ENCODE results near the gene CDKL5.

DNA sequence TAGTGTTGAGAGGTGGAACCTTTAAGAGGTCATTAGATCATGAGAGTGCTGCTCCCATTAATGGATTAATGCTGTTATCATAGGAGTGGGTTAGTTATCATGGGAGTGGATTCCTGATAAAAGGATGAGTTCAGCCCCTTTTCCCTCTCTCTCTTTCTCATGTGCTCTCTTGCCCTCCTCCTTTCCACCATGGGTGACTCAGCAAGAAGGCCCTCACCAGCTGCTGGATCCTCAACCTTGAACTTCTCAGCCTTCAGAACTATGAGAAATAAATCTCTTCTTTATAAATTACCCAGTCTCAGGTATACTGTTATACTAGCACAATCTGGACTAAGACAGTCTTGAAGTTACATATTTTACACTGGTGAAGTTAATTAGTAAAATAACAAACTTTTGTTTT is 10.0 kb upstream of the CDKL5 start:
- TF ChIP-seq, protein P1, sequence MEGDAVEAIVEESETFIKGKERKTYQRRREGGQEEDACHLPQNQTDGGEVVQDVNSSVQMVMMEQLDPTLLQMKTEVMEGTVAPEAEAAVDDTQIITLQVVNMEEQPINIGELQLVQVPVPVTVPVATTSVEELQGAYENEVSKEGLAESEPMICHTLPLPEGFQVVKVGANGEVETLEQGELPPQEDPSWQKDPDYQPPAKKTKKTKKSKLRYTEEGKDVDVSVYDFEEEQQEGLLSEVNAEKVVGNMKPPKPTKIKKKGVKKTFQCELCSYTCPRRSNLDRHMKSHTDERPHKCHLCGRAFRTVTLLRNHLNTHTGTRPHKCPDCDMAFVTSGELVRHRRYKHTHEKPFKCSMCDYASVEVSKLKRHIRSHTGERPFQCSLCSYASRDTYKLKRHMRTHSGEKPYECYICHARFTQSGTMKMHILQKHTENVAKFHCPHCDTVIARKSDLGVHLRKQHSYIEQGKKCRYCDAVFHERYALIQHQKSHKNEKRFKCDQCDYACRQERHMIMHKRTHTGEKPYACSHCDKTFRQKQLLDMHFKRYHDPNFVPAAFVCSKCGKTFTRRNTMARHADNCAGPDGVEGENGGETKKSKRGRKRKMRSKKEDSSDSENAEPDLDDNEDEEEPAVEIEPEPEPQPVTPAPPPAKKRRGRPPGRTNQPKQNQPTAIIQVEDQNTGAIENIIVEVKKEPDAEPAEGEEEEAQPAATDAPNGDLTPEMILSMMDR (IDR thresholded peaks at IDR 0.05; ENCODE audit: borderline replicate concordance, extremely low read depth, low read length, poor library complexity, severe bottlenecking), result no peak
- no peak for TF ChIP-seq EZH2 (IDR thresholded peaks at IDR 0.05; ENCODE audit: borderline replicate concordance, low read depth, low read length, severe bottlenecking)
